Kidney (tissue), 14 donors: ENCODE results near the gene NTF3. TPM values are rescaled to one million over a fixed set of nuclear protein-coding genes. Genes with fewer than 3 reads are reported as not detected.

Experiments used
- DNase-seq, 5 donors: peaks; one replicate each; pipeline ENCODE4 v3.0.0-alpha.2; 2013 to 2020
- FAIRE-seq: peaks from 2 replicates; lab custom pipeline; 2012; peaks lifted over from hg19 to GRCh38; lab: Jason Lieb, UNC
- H3K27ac ChIP-seq, 2 donors: one replicate each; pipeline ENCODE4 v1.7.0; 2013; ENCODE audit warnings: low read depth in 2 of 2, low read length in 2 of 2, inconsistent platforms in 1 of 2
- H3K27me3 ChIP-seq: one replicate; pipeline ENCODE4 v1.7.1; 2013; ENCODE audit warnings: low read length, inconsistent platforms; ENCODE audit not compliant: control insufficient read depth, insufficient read depth
- H3K36me3 ChIP-seq, 3 donors: one replicate each; pipeline versions ENCODE4 v1.7.0 to v1.7.1; 2013; ENCODE audit warnings: low read length in 3 of 3, control low read depth in 1 of 3, inconsistent platforms in 1 of 3; ENCODE audit not compliant: insufficient read depth in 3 of 3, control insufficient read depth in 2 of 3
- H3K4me1 ChIP-seq, 3 donors: one replicate each; pipeline versions ENCODE4 v1.7.0 to v1.7.1; 2013; ENCODE audit warnings: low read length in 3 of 3, inconsistent platforms in 1 of 3, low read depth in 1 of 3; ENCODE audit not compliant: control insufficient read depth in 2 of 3, insufficient read depth in 2 of 3
- H3K4me3 ChIP-seq, 3 donors: one replicate each; pipeline versions ENCODE4 v1.7.0 to v1.8.1; 2013; ENCODE audit warnings: low read length in 3 of 3, control low read depth in 1 of 3, inconsistent platforms in 1 of 3
- H3K9ac ChIP-seq, 3 donors: one replicate each; pipeline versions ENCODE4 v1.7.0 to v1.7.1; 2013; ENCODE audit warnings: low read length in 3 of 3, control low read depth in 1 of 3, inconsistent platforms in 1 of 3
- H3K9me3 ChIP-seq, 3 donors: one replicate each; pipeline versions ENCODE4 v1.7.0 to v1.7.1; 2013; ENCODE audit warnings: low read length in 3 of 3, control low read depth in 1 of 3, inconsistent platforms in 1 of 3; ENCODE audit not compliant: control insufficient read depth in 2 of 3, insufficient read depth in 1 of 3
- CTCF ChIP-seq: IDR thresholded peaks from 3 replicates; pipeline ENCODE4 v1.5.1; 2012; ENCODE audit warnings: mild to moderate bottlenecking, moderate library complexity, borderline replicate concordance; ENCODE audit not compliant: insufficient read depth; ENCODE audit errors: extremely low read depth
- intact Hi-C: fragments of 100-400 bp; cut with DNase I; formaldehyde crosslinking; loops from one replicate; pipeline ENCODE4 v1.11.1; 2022
- polyA plus RNA-seq: library from polyadenylated mRNA; stranded (reverse); fragments of 350-450 nt; fragmentation: Illumina TruSeq; extraction: RNeasy Lipid Tissue Mini Kit (QIAGEN cat#74804); gene quantifications from one replicate; pipeline ENCODE4 v1.2.3, GENCODE V29; 2014; ENCODE audit warnings: low read depth, low replicate concordance; ENCODE audit not compliant: insufficient read depth
- total RNA-seq: library from RNA; stranded (reverse); fragmentation: NEBNext Ultra II Directional; extraction: Animal tissue kit (Norgen Biotek cat#: 25700); gene quantifications from one replicate; pipeline ENCODE4 v1.2.1, GENCODE V29; 2021
- donor health status: control.
- donor health status: control.
- donor health status: control.
- donor health status: control.
- donor health status: control.
- donor health status: DM: yes; HTN: yes; CAD: no.
- donor health status: Normal renal cell carcinoma (clear cell type).

Gene NTF3
- total and polyA plus RNA-seq, 2 donors from 2014 or later, result 2.9 to 3.5 TPM

- no peaks in the 10 kb centered on the region for H3K9me3 ChIP-seq
- H3K27ac ChIP-seq, result no peak overlapping the region
- peak in 3 of 5 donors; percentile 46 to 87 (median 82) for DNase-seq
- intact Hi-C loops, result no loop called here
- H3K4me3 ChIP-seq, result no peak overlapping the region
- peaks cover 8% of the 10 kb centered on the region for H3K27me3 ChIP-seq
- no peak for FAIRE-seq
- TF ChIP-seq CTCF, result peak; percentile 44
- no peaks in the 10 kb centered on the region for H3K36me3 ChIP-seq
- peaks cover 0 to 2% (median 0%) of the 10 kb centered on the region in 3 donors for H3K4me1 ChIP-seq
- H3K9ac ChIP-seq, result no peak overlapping the region
Observed at GRCh38 chr12:5428332-5429221, 3.3 kb upstream of the NTF3 start.

- FAIRE-seq (no peak), DNase-seq (no peak)
- H3K27me3 ChIP-seq, result peaks cover 12% of the 10 kb centered on the region
Observed at GRCh38 chr12:5429741-5430557, 2.0 kb upstream of the NTF3 start.

More at GRCh38 chr12:5429741-5430557, 2.0 kb upstream of the NTF3 start:
- no peaks in the 10 kb centered on the region for H3K36me3 ChIP-seq
- peaks cover 0 to 2% (median 0%) of the 10 kb centered on the region in 3 donors for H3K4me1 ChIP-seq
- TF ChIP-seq CTCF, result no peak
- no peak overlapping the region for H3K4me3 ChIP-seq
- H3K27ac ChIP-seq, result no peak overlapping the region
- no peaks in the 10 kb centered on the region for H3K9me3 ChIP-seq
- intact Hi-C loops, result no loop called here
- H3K9ac ChIP-seq, result no peak overlapping the region
